Testis (tissue), 2 donors: Measurements from ENCODE around the gene PEX14.

Experiments used
- POLR2A ChIP-seq: fragments of 450-650 bp; IDR thresholded peaks from one replicate; pipeline ENCODE4 v1.6.1; 2017; ENCODE audit warnings: antibody characterized with exemption, mild to moderate bottlenecking, moderate library complexity
- TF ChIP-seq, protein P1 (sequence below), 3 experiments: fragments of 450-650 bp in 2 of 3; fragments of 200-600 bp in 1 of 3; sonication (generic) in 1 of 3; IDR thresholded peaks; one replicate each; pipeline ENCODE4 v1.5.1; 2016 to 2019; ENCODE audit warnings: antibody characterized with exemption in 3 of 3, mild to moderate bottlenecking in 2 of 3, moderate library complexity in 1 of 3

DNA sequence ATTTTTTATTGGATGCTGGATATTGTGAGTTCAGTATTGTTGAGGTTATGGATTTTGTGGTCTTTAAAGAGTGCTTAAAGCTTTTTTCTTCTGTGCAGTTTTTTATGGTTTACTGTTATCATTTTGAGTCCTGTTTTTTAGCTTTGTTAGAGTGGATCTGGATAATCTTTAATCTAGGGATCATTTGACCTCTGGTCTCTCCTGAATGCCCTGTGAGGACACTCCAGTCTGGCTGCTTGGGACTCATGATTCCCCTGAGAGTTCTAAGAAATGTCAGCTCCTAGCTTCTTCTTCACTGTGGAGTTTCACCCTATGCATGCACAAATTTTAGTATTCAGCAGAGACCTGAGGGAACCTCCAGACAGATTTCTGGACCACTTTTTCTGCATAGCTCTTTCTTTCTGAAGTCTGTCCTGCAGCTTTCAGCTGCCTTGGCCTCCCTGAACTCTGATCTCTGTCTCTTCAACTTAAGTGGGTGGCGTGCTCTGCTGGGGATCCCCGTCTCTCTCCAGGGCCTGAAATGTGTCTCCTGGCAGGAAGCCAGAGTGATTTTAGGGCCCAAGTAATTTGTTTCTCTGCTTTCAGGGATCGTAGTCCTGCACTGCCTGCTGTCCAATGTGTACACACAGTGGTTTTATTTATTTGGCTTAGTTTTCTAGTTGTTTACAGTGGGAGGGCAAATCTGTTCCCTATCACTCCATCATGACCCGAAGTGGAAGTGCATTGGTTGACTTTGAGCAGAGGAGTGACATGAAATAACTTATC lies 14.7 kb downstream of the PEX14 start:
- TF ChIP-seq, protein P1, sequence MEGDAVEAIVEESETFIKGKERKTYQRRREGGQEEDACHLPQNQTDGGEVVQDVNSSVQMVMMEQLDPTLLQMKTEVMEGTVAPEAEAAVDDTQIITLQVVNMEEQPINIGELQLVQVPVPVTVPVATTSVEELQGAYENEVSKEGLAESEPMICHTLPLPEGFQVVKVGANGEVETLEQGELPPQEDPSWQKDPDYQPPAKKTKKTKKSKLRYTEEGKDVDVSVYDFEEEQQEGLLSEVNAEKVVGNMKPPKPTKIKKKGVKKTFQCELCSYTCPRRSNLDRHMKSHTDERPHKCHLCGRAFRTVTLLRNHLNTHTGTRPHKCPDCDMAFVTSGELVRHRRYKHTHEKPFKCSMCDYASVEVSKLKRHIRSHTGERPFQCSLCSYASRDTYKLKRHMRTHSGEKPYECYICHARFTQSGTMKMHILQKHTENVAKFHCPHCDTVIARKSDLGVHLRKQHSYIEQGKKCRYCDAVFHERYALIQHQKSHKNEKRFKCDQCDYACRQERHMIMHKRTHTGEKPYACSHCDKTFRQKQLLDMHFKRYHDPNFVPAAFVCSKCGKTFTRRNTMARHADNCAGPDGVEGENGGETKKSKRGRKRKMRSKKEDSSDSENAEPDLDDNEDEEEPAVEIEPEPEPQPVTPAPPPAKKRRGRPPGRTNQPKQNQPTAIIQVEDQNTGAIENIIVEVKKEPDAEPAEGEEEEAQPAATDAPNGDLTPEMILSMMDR (IDR thresholded peaks at IDR 0.05) = no peak
- TF ChIP-seq POLR2A = no peak
